ENCODE results near the gene ADCY5.

DNA sequence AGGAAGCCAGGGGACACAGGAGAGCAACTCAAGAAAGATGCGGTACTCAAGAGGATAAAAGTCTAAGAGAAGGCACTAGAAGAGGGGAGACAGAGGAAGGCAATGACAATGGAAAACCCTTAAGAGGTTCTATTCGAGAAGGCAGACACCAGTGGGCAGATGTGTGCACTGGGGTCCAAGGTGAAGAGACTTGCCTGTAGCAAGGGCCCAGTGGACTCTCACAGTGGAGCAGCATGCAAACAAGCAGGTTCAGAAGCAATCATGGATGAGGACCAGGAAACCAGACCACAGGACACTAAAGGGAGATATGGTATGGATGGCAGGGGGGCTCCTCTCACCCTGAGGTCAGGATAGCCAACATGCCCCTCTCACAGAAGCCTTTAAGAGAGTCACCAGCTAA lies 2.7 kb downstream of the ADCY5 start:
- no peak for TF ChIP-seq NFRKB (IDR thresholded peaks at IDR 0.05)
- TF ChIP-seq CTBP1 (IDR thresholded peaks at IDR 0.05; ENCODE audit: borderline replicate concordance) = no peak
- TF ChIP-seq FOXK2 (IDR thresholded peaks at IDR 0.05) = no peak

All from HEK293T (cell line).